OCI-M2 (cell line): ENCODE data around the gene OR13C2.
"Not testable (repeated sequence)": the region's sequence is repeated elsewhere in the genome, so short reads cannot be mapped to it uniquely, and the experiment has no call there.

Experiments
- DNase-seq: peaks from one replicate; lab custom pipeline; 2025; ENCODE audit not compliant: unreplicated experiment; lab: John Stamatoyannopoulos, UW

Gene OR13C2, protein sequence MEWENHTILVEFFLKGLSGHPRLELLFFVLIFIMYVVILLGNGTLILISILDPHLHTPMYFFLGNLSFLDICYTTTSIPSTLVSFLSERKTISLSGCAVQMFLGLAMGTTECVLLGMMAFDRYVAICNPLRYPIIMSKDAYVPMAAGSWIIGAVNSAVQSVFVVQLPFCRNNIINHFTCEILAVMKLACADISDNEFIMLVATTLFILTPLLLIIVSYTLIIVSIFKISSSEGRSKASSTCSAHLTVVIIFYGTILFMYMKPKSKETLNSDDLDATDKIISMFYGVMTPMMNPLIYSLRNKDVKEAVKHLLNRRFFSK

GRCh38 chr9:104605527-104605926, at the start of gene OR13C2:
TSS of gene OR13C2 (minus strand) at chr9:104605627. CDS start at chr9:104605627, 0 bp downstream.
- DNase-seq, result not testable (repeated sequence)

DNA sequence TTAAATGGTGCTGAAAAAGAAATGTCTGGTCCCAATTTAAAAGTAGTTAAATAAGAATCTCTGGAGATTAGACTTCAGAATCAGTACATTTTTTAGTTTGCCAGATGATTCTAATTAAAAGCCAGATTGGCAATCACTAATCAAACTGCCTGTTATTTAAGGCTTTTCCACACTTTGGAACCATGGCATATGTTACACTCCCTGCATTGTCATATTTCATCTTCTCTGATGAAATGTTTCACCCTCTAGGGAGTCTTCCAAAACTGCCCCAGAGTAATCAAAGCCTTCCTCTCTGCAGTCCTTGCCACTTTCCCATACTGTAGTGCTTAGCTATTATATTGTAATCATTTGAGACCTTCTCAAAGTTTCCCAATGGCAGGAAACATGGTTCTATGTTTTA, 30.0 kb upstream of the OR13C2 start:
- no peak for DNase-seq

DNA sequence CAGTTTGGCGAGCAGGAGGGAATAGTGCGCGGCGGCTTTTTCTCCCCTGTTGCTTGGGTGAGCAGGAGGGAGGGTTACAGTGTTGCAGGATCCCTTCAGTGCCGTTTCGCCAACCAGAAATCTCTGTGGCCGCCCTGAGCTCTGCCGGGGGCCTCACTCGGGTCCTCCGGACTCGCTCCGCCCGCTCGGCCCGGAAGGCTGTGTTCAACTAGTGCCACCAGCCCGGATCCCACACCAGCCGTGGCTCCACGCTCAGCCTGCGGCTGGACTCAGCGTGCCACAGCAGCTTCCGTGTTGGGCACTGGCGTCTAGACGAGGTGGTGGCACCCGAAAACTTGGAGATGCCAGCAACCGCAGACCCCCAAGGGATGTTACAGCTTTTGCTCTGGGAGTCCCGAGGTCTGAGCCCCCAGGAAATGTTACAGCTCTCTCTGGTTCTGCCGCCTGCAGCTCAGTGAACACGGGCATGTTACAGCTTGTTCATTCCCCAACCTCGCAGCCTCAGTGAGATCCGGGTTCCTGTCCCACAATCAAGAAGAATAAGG, 28.6 kb upstream of the OR13C2 start:
- DNase-seq, result no peak

DNA sequence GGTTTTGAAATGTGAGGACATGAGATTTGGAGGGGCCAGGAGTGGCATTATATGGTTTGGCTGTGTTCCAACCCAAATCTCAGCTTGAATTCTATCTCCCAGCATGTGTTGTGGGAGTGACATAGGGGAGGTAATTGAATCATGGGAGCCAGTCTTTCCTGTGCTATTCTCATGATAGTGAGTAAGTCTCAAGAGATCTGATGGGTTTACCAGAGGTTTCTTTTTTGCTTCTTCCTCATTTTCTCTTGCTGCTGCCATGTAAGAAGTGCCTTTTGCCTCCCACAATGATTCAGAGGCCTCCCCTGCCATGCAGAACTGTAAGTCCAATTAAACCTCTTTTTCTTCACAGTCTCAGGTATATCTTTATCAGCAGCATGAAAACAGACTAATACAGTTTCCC, 20.5 kb upstream of the OR13C2 start:
- DNase-seq, result not testable (repeated sequence)

DNA sequence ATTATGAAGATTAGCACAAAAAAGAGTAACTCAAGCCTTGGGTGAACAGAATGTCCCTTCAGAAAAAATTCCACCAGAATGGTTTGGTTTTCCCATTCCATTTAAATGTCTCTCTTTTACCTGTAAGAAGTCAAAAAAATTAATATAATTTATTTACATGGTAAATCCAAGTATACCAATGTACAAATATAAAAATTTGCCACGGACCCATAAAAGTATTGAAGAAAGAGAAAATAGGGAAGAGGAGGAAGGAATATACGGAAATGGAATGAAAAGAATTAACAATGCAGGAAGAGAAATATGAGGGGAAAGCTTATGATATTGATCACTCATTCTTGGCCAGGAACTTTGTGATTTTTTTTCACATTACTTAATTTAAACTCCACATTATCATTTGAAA, 12.7 kb upstream of the OR13C2 start, which contains the start of gene OR13C9:
OR13C9 (minus strand) TSS at position 101 of the 400 bp plus-strand sequence; CDS start at position 101, 0 bp downstream.
- no peak for DNase-seq

- no peak for DNase-seq
Observed at GRCh38 chr9:104617418-104617817, 12.0 kb upstream of the OR13C2 start.

GRCh38 chr9:104611213-104611612, 5.8 kb upstream of the OR13C2 start:
- no peak for DNase-seq

DNA sequence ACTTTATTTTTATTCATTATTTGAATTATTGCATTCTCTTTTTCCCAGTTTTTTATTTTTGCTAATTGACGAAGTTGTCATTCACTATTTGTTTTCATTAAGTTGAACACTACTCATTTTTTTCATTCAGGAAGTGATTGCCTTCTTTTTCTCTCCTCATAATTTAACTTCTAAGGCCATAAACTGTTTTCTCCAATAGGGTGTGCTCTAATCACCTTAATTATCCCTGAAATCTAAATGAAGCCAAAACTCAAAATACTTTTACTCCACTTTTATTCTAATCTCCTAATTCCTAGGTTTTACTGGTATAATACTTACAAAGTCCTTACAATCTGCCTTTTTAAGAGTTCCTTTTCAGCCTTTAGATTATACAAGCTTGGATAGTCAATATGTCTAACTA, 2.9 kb upstream of the OR13C2 start:
- DNase-seq, result no peak

DNA sequence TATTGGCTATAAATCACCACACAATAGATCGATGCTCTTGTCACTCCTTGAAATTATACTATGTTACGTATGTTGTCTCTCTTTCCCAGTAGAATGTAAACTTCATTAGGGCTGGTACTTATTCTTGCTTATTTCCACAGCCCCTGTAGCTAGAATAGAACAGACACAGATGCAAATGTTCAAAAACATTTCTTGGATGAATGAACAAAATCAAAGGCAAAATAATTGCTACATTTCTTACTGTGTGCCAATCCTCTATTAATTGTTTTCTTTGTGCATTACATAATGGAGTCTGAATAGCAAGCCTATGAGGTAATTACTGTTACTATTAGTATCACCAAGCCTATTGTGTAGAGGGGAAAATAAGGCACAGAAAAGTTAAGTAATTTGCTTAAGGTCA, 725 bp upstream of the OR13C2 start:
- no peak for DNase-seq

DNA sequence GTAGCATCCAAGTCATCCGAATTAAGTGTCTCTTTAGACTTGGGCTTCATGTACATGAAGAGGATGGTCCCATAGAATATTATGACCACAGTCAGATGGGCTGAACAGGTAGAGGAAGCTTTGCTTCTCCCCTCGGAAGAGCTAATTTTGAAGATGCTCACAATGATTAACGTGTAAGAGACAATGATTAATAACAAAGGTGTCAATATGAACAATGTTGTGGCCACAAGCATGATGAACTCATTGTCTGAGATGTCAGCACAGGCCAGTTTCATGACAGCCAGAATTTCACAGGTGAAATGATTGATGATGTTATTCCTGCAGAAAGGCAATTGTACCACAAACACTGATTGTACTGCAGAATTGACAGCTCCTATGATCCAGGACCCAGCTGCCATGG, 626 bp downstream of the OR13C2 start:
- DNase-seq, result no peak

DNA sequence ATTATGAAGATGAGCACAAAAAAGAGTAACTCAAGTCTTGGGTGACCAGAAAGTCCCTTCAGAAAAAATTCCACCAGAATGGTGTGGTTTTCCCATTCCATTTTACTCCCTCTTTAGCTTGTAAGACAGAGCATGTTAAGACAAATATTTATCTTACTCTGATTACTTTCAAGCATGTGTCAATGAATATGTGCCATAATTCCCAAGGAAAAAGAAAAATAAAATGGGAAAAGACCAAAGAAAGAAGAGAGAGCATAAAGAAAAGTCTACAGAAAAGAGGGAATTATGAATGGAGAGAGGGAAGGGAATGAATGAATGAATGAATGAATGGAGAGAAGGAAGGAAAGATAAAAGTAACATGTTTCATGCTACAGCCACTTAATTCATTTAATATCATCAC, 6.1 kb downstream of the OR13C2 start, which contains the start of gene OR13C5:
OR13C5 (minus strand) TSS at position 101 of the 400 bp plus-strand sequence; CDS start at position 101, 0 bp downstream.
- not testable (repeated sequence) for DNase-seq

- DNase-seq, result not testable (repeated sequence)
Observed at GRCh38 chr9:104598749-104599148, 6.7 kb downstream of the OR13C2 start.

DNA sequence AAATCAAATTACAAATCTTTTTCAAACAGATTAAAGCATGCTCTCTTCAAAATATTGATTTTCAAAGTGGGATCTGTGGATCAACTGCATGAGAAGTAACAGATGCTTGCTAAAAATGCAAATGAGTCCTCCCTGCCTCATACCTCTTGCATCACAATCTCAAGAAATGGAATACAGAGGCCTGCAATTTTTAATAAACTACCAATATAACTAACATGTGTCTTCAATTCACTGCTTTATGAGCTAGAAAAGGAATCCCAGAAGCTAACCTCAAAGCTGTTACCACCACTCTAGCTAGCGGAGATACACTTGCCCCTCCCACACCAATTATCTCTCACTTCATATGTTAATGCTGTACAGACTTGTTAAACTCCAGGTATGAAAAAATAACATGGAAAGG, 15.8 kb downstream of the OR13C2 start:
- no peak for DNase-seq

GRCh38 chr9:104586496-104587180, 18.8 kb downstream of the OR13C2 start:
- DNase-seq, result no peak

DNA sequence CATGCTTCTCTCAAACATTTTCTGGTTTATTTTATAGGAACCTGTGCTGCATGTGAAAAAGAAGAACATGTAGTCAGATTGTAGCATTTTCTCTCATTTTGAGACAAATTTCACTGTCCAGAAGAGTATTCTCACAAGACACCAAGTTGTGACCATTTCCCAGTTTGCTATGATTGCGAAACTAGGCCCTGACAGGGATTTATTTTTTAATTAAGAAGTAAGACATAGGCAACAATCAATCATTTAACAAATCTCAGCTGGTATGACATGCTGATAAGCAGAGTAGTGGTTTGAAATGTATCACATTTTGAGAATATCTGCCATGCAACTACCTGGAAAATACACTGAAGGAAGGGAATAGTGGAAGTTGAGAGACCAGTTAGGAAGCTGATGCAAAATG, 24.9 kb downstream of the OR13C2 start:
- DNase-seq, result no peak

- no peak for DNase-seq
Observed at GRCh38 chr9:104577263-104577662, 28.2 kb downstream of the OR13C2 start.

DNA sequence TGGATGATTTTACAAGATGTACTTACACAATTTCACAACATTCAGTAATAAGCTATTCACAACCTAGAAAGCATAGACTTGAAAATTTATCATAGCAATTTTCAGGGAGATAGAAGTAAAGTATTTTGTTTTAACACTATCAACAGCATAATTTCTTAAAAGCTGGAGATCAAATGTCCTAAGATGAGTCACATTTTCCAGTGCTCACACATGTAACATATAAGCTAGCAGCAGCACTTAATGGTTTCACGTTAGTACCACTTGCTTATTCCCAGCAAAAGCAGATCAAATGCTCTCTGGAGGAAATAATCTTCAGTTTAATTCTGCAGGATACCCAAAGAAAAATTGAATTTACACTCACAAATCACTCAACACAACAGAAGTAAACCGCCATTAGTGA, 30.0 kb downstream of the OR13C2 start:
- no peak for DNase-seq

GRCh38 chr9:104572612-104573011, 32.8 kb downstream of the OR13C2 start:
- DNase-seq, result no peak

- DNase-seq, result no peak
Observed at GRCh38 chr9:104568868-104569267, 36.6 kb downstream of the OR13C2 start, which contains the start of gene OR13C8. TSS of gene OR13C8 (plus strand) at chr9:104569168. CDS start at chr9:104569168, 0 bp downstream.

- DNase-seq, result no peak
Observed at GRCh38 chr9:104564358-104564757, 41.1 kb downstream of the OR13C2 start.

DNA sequence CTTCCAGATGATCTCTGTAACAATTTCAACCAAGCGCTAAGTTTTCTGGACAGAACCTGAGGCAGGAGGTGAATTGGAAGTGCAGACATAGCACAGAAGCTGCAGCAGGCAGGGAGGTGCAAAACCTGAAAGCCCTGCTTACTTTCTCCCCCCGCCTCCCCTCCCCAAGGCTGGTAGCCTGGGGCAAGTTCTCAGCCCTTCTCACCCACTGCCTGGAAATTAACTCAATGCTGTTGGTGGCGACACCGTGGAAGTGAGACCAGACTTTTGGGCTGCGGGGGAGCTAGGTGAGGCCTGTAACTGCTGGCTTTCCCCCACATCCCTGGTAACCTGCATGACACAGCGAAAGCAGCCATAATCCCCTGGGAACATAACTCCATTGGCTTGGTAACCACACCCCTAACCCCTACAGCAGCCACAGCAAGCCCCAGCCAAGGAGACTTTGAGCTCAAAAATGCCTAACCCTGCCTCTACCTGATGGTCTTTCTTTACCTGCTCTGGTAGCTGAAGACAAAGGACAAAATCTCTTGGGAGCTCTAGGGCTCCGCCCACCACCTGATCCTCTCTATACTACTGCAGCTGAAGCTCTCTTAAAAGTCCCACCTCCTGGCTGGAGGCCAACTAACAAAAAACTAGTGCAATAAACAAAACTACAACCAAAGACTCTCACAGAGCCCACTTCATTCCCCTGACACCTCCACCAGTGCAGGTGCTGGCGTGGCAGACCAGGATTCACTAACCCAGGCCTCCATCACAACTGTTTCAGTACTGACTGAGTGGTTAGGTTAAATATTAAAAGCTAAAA, 48.4 kb downstream of the OR13C2 start:
- no peak for DNase-seq
